CD14-positive monocyte (primary cell): ENCODE results near the gene RGS7. TPM values are rescaled to one million over a fixed set of nuclear protein-coding genes. Genes with fewer than 3 reads are reported as not detected.

Experiments used
- DNase-seq, 3 donors: peaks; one replicate each; pipeline ENCODE4 v3.0.0-alpha.2; 2011 to 2022
- H2AFZ ChIP-seq: 2 replicates; pipeline ENCODE4 v1.6.0; 2012; ENCODE audit warnings: mild to moderate bottlenecking, low read depth, low read length, inconsistent platforms; ENCODE audit not compliant: insufficient read depth, poor library complexity, severe bottlenecking
- H3K27ac ChIP-seq, 2 donors: 1 replicate in 1 of 2; 2 replicates in 1 of 2; pipeline ENCODE4 v1.5.1; 2012 to 2013; ENCODE audit warnings: low read length in 2 of 2, control low read depth in 1 of 2, inconsistent platforms in 1 of 2, low read depth in 1 of 2, mild to moderate bottlenecking in 1 of 2
- H3K27me3 ChIP-seq, 2 donors: one replicate each; pipeline versions ENCODE4 v1.6.0 to v1.6.1; 2011 to 2013; ENCODE audit warnings: low read length in 2 of 2; ENCODE audit not compliant: control insufficient read depth in 2 of 2, insufficient read depth in 2 of 2
- H3K36me3 ChIP-seq, 2 donors: replicated peaks in 1 of 2; 1 replicate in 1 of 2; 2 replicates in 1 of 2; pipeline versions ENCODE4 v1.5.1 to v1.6.1; 2012 to 2013; ENCODE audit warnings: low read length in 2 of 2, control low read depth in 1 of 2, inconsistent platforms in 1 of 2, mild to moderate bottlenecking in 1 of 2; ENCODE audit not compliant: insufficient read depth in 2 of 2, control insufficient read depth in 1 of 2
- H3K4me1 ChIP-seq, 2 donors: 1 replicate in 1 of 2; 2 replicates in 1 of 2; pipeline versions ENCODE4 v1.5.1 to v1.6.1; 2012 to 2013; ENCODE audit warnings: low read length in 2 of 2, control low read depth in 1 of 2, inconsistent platforms in 1 of 2, mild to moderate bottlenecking in 1 of 2, moderate library complexity in 1 of 2; ENCODE audit not compliant: insufficient read depth in 2 of 2, control insufficient read depth in 1 of 2
- H3K4me2 ChIP-seq: replicated peaks from 2 replicates; pipeline ENCODE3; 2012; ENCODE audit warnings: low read length, moderate library complexity, mild to moderate bottlenecking; ENCODE audit not compliant: poor library complexity, severe bottlenecking; ENCODE audit errors: extremely low read depth
- H3K4me3 ChIP-seq, 3 experiments: fragments of 200-600 bp in 1 of 3; sonication (generic) in 1 of 3; replicated peaks in 1 of 3; 1 replicate in 2 of 3; 2 replicates in 1 of 3; pipeline ENCODE4 v1.5.1; 2011 to 2013; ENCODE audit warnings: low read length in 3 of 3, mild to moderate bottlenecking in 3 of 3, control low read depth in 2 of 3, low read depth in 2 of 3, inconsistent platforms in 1 of 3, moderate library complexity in 1 of 3
- H3K79me2 ChIP-seq: 2 replicates; pipeline ENCODE4 v1.6.0; 2012; ENCODE audit warnings: mild to moderate bottlenecking, control low read depth, inconsistent platforms, low read length, moderate library complexity; ENCODE audit not compliant: insufficient read depth
- H3K9ac ChIP-seq: 2 replicates; pipeline ENCODE4 v1.6.0; 2017; ENCODE audit warnings: low read length, mild to moderate bottlenecking; ENCODE audit not compliant: insufficient read depth, poor library complexity, severe bottlenecking
- H3K9me3 ChIP-seq, 2 donors: replicated peaks in 1 of 2; 1 replicate in 1 of 2; 2 replicates in 1 of 2; pipeline versions ENCODE4 v1.5.1 to v1.6.1; 2012 to 2013; ENCODE audit warnings: low read length in 2 of 2, control low read depth in 1 of 2; ENCODE audit not compliant: control insufficient read depth in 1 of 2, insufficient read depth in 1 of 2
- H4K20me1 ChIP-seq: 2 replicates; pipeline ENCODE4 v1.6.0; 2012; ENCODE audit warnings: mild to moderate bottlenecking, low read length, control low read depth, moderate library complexity; ENCODE audit not compliant: insufficient read depth
- H3K27ac Mint-ChIP-seq, 7 donors: one replicate each; pipeline ENCODE4 v1.8.0; 2020; ENCODE audit warnings: mild to moderate bottlenecking in 7 of 7, mixed read lengths in 7 of 7, moderate library complexity in 6 of 7, inconsistent platforms in 2 of 7
- H3K27me3 Mint-ChIP-seq, 3 donors: one replicate each; pipeline ENCODE4 v1.8.0; 2021 to 2022; ENCODE audit warnings: low read depth in 3 of 3, mild to moderate bottlenecking in 3 of 3, mixed read lengths in 3 of 3, moderate library complexity in 3 of 3, inconsistent platforms in 1 of 3
- H3K36me3 Mint-ChIP-seq, 2 donors: one replicate each; pipeline ENCODE4 v1.8.0; 2020; ENCODE audit warnings: mixed read lengths in 2 of 2, inconsistent platforms in 1 of 2, mild to moderate bottlenecking in 1 of 2
- H3K4me1 Mint-ChIP-seq: one replicate; pipeline ENCODE4 v1.8.0; 2020; ENCODE audit warnings: mild to moderate bottlenecking, mixed read lengths
- H3K4me3 Mint-ChIP-seq, 2 donors: one replicate each; pipeline ENCODE4 v1.8.0; 2020; ENCODE audit warnings: mild to moderate bottlenecking in 2 of 2, mixed read lengths in 2 of 2, moderate library complexity in 1 of 2
- H3K9me3 Mint-ChIP-seq, 7 donors: one replicate each; pipeline ENCODE4 v1.8.0; 2020 to 2022; ENCODE audit warnings: mixed read lengths in 7 of 7, mild to moderate bottlenecking in 6 of 7, moderate library complexity in 6 of 7, inconsistent platforms in 2 of 7
- CTCF ChIP-seq: fragments of 200-600 bp; IDR thresholded peaks from one replicate; pipeline ENCODE4 v1.8.0; 2022; ENCODE audit warnings: antibody characterized with exemption, mild to moderate bottlenecking
- WGBS: methylation state at CpG from one replicate; pipeline ENCODE4 v1.1.5; 2013; ENCODE audit warnings: missing lambda C conversion rate; ENCODE audit not compliant: insufficient coverage; 5-methylcytosine and 5-hydroxymethylcytosine counted together
- intact Hi-C, 2 donors: fragments of 100-400 bp; cut with micrococcal nuclease; formaldehyde crosslinking; loops; one replicate each; pipeline versions ENCODE4 v1.15.0 to v1.15.1; 2023
- polyA plus RNA-seq, 3 donors: library from polyadenylated mRNA; depleted of rRNA in 1 of 3; unstranded in 2 of 3; stranded (reverse) in 1 of 3; fragments of 300-500 nt in 2 of 3; fragments of >200 nt in 1 of 3; fragmentation: Illumina TruSeq in 2 of 3; gene quantifications; 1 replicate in 2 of 3; 2 replicates in 1 of 3; pipeline ENCODE4 v1.2.3, GENCODE V29; 2012 to 2021

The RGS7 gene
- polyA plus RNA-seq, 3 donors = not detected

DNA sequence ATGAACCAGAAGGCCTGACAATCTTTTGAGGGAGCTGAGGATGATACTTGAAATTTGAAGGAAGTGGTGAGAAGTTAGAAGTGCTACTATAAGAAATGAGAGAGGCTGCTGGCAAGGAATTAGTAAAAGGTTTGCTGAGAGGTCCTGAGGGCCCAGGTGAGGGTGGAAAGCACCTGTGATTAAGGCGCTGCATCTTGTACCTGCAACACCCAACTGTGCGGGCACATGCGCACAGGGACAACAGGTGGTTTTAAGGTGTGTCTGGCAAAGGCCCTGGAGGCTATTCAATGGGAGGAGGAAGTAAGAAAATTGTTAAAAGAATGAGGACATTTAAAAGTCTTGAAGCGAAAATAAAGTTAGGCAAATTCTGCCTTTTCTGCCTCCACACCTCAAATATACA lies 349.3 kb downstream of the RGS7 start:
- Mint-ChIP-seq H3K9me3 (peaks cover 0 to 18% (median 9%) of the 10 kb centered on the region in 7 donors), H3K4me3 (no peak overlapping the region), H3K27me3 (peaks cover 0 to 5% (median 0%) of the 10 kb centered on the region in 3 donors), H3K4me1 (no peaks in the 10 kb centered on the region), H3K36me3 (no peaks in the 10 kb centered on the region), H3K27ac (no peak overlapping the region)
- Histone ChIP-seq H3K9ac (no peak overlapping the region), H3K9me3 (peaks cover 5 to 13% of the 10 kb centered on the region in 2 donors), H2AFZ (no peak overlapping the region), H3K36me3 (no peaks in the 10 kb centered on the region), H3K79me2 (no peaks in the 10 kb centered on the region), H3K4me1 (no peaks in the 10 kb centered on the region), H3K4me2 (no peak overlapping the region), H3K27ac (no peak overlapping the region), H3K4me3 (no peak overlapping the region), H3K27me3 (no peaks in the 10 kb centered on the region), H4K20me1 (no peaks in the 10 kb centered on the region)
- TF ChIP-seq CTCF = no peak
- no peak for DNase-seq
- 96% methylated on average over 4 of the region's 4 CpGs for WGBS
- intact Hi-C loops = no loop called here

- Mint-ChIP-seq H3K27me3 (peaks cover 0 to 2% (median 0%) of the 10 kb centered on the region in 3 donors), H3K4me1 (no peaks in the 10 kb centered on the region), H3K4me3 (no peak overlapping the region), H3K36me3 (no peaks in the 10 kb centered on the region), H3K27ac (no peak overlapping the region), H3K9me3 (peaks cover 2 to 20% (median 16%) of the 10 kb centered on the region in 7 donors)
- no peak overlapping the region for H3K4me3 ChIP-seq
- H2AFZ ChIP-seq = no peak overlapping the region
- WGBS = 77% methylated on average over 3 of the region's 8 CpGs
- no peaks in the 10 kb centered on the region for H3K27me3 ChIP-seq
- no peak overlapping the region for H3K4me2 ChIP-seq
- no peaks in the 10 kb centered on the region for H3K79me2 ChIP-seq
- peaks cover 5 to 18% of the 10 kb centered on the region in 2 donors for H3K9me3 ChIP-seq
- TF ChIP-seq CTCF = no peak
- intact Hi-C loops = no loop called here
- no peak overlapping the region for H3K27ac ChIP-seq
- DNase-seq = no peak
- H4K20me1 ChIP-seq = no peaks in the 10 kb centered on the region
- H3K36me3 ChIP-seq = no peaks in the 10 kb centered on the region
- H3K4me1 ChIP-seq = no peaks in the 10 kb centered on the region
- H3K9ac ChIP-seq = no peak overlapping the region
Measured at GRCh38 chr1:240999826-241000225, 357.2 kb downstream of the RGS7 start.
